Activated naive CD4-positive, alpha-beta T cell treated with anti-CD3 and anti-CD28 coated beads, Interleukin-2, amount 10 ng/mL, durations not matched to agents 7 days and 5 days (primary cell): ENCODE data around the gene GALR1.

ENCODE experiments used
- CTCF ChIA-PET: fragments of 350-600 bp; sonication (Branson Sonifier 250); formaldehyde crosslinking; loops from one replicate; lab custom pipeline; 2021; ENCODE audit warnings: antibody characterized with exemption; lab: Charles Lee
- DNase-seq: peaks from one replicate; pipeline ENCODE4 v3.0.0-alpha.2; 2020
- H3K27ac Mint-ChIP-seq: one replicate; pipeline ENCODE4 v1.8.0; 2021; ENCODE audit warnings: mild to moderate bottlenecking, moderate library complexity, mixed read lengths
- H3K27me3 Mint-ChIP-seq: one replicate; pipeline ENCODE4 v1.8.0; 2021; ENCODE audit warnings: mild to moderate bottlenecking, mixed read lengths
- H3K36me3 Mint-ChIP-seq: one replicate; pipeline ENCODE4 v1.8.0; 2021; ENCODE audit warnings: mixed read lengths
- H3K4me1 Mint-ChIP-seq: one replicate; pipeline ENCODE4 v1.8.0; 2021; ENCODE audit warnings: mixed read lengths
- H3K4me3 Mint-ChIP-seq: one replicate; pipeline ENCODE4 v1.8.0; 2021; ENCODE audit warnings: mild to moderate bottlenecking, moderate library complexity, mixed read lengths
- H3K9me3 Mint-ChIP-seq: one replicate; pipeline ENCODE4 v1.8.0; 2021; ENCODE audit warnings: mixed read lengths

Gene GALR1

GRCh38 chr18:77249569-77250500, at the start of gene GALR1:
Gene GALR1 (plus strand): TSS chr18:77249848. CDS start chr18:77250549, 701 bp downstream.
- DNase-seq = no peak
- H3K9me3 Mint-ChIP-seq = peaks cover 7% of the 10 kb centered on the region
- H3K4me3 Mint-ChIP-seq = peak within 1 kb of the TSS; percentile 39
- CTCF ChIA-PET = no interaction called here
- H3K27ac Mint-ChIP-seq = peak within 1 kb of the TSS; percentile 50
- peaks cover 79% of the 10 kb centered on the region for H3K27me3 Mint-ChIP-seq
- peaks cover 12% of the 10 kb centered on the region for H3K4me1 Mint-ChIP-seq
- peaks cover 1% of the 10 kb centered on the region for H3K36me3 Mint-ChIP-seq

GRCh38 chr18:77201506-77201905, 48.1 kb upstream of the GALR1 start:
- Mint-ChIP-seq H3K27ac (no peak overlapping the region), H3K4me3 (no peak overlapping the region), H3K36me3 (no peaks in the 10 kb centered on the region), H3K4me1 (no peaks in the 10 kb centered on the region), H3K27me3 (peaks cover 25% of the 10 kb centered on the region), H3K9me3 (no peaks in the 10 kb centered on the region)
- DNase-seq = no peak
- CTCF ChIA-PET = no interaction called here

DNA sequence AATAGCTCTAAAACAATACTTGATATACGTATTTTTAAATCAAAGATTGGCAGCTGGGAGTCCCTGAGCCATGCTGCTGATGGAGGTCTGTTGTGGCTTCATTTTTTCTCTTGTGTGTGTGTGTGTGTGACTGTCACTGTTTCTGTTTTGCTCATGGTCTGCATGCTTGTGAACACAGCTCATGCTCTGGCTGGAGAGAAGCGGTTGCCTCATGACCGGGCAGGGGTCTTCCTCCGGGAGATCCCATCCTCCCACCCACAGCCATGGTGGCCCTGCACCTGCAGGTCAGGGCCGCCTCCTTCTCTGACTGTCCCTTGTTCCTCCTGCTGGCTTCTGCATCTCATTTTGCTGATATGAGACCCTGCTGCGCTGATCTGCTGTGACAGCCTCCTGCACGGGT, 47.3 kb upstream of the GALR1 start:
- CTCF ChIA-PET = interaction anchor here (1.3 kb wide), 1 partner anchor 9 kb away, joined by 4 read pairs; no protein-coding TSS in a partner anchor

GRCh38 chr18:77203071-77203470, 46.6 kb upstream of the GALR1 start:
- Mint-ChIP-seq H3K27me3 (peaks cover 27% of the 10 kb centered on the region), H3K27ac (no peak overlapping the region), H3K9me3 (no peaks in the 10 kb centered on the region), H3K4me1 (peaks cover 12% of the 10 kb centered on the region), H3K36me3 (no peaks in the 10 kb centered on the region), H3K4me3 (no peak overlapping the region)
- CTCF ChIA-PET = interaction anchor here (1.3 kb wide), 1 partner anchor 8 kb away, joined by 4 read pairs; no protein-coding TSS in a partner anchor
- DNase-seq = no peak

More for the DNA sequence above, 47.3 kb upstream of the GALR1 start:
- no peak for DNase-seq
- Mint-ChIP-seq H3K4me1 (peaks cover 6% of the 10 kb centered on the region), H3K9me3 (no peaks in the 10 kb centered on the region), H3K4me3 (no peak overlapping the region), H3K36me3 (no peaks in the 10 kb centered on the region), H3K27ac (no peak overlapping the region), H3K27me3 (peaks cover 27% of the 10 kb centered on the region)

DNA sequence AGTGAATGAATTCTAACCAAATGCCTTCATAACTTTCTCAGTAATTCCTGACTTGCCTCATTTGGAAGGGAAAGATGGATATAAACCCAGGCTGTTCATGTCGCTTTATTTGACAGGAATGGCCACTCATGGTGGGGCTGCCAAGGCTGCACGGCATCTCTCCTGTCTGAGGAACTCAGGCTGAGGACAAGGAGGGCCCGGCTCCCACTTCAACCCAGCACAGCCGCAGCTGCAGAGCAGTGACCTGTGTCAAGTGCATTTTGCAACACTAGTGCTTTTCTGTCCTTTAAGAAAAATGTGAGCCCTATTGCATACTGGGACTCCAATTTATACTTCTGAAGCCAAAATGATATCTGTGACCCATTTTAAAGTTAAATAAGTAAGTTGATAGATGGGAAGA, 45.8 kb upstream of the GALR1 start:
- Mint-ChIP-seq H3K27ac (no peak overlapping the region), H3K9me3 (no peaks in the 10 kb centered on the region), H3K4me3 (no peak overlapping the region), H3K27me3 (peaks cover 24% of the 10 kb centered on the region), H3K36me3 (no peaks in the 10 kb centered on the region), H3K4me1 (peaks cover 20% of the 10 kb centered on the region)
- CTCF ChIA-PET = no interaction called here
- no peak for DNase-seq

- Mint-ChIP-seq H3K4me3 (no peak overlapping the region), H3K27ac (no peak overlapping the region), H3K36me3 (no peaks in the 10 kb centered on the region), H3K9me3 (no peaks in the 10 kb centered on the region), H3K4me1 (peaks cover 39% of the 10 kb centered on the region), H3K27me3 (peaks cover 24% of the 10 kb centered on the region)
- no peak for DNase-seq
- CTCF ChIA-PET = no interaction called here
Observed at GRCh38 chr18:77205769-77206168, 43.9 kb upstream of the GALR1 start.

DNA sequence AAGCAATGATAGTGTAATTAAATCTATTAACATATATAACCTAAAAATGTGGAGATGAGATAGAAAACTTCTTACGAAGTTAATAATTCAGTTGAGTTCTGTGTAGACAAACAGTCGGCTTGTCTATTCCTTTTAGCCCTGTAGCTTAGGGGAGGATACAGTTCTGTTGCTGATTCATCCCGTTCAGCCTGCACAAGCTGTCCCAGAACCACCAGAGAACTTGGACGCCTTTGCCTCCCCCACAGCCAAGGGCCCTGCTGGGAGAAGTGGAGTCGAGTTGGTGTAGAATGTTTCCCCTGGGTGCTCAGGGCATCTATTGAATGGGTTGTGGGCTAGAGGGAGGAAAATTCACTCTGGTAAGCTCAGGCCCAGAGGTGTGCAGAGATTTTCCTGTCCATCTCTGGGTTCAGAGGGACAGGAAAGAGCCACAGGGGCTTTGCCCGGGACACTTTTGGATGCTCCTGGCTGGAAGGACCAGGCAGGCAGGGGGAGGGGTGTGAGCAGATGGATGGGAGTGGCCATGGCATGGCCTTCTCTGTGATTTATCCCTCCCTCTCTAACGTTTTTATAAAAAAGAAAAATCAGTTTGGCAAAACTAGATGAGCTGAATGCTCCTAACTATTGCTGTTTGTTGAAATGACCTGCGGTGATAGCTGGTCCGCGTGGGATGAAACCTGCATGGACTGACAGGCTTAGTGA, 42.8 kb upstream of the GALR1 start:
- no peak overlapping the region for H3K4me3 Mint-ChIP-seq
- H3K27me3 Mint-ChIP-seq = peaks cover 24% of the 10 kb centered on the region
- H3K4me1 Mint-ChIP-seq = peaks cover 49% of the 10 kb centered on the region
- H3K9me3 Mint-ChIP-seq = no peaks in the 10 kb centered on the region
- no peak for DNase-seq
- H3K27ac Mint-ChIP-seq = no peak overlapping the region
- H3K36me3 Mint-ChIP-seq = no peaks in the 10 kb centered on the region
- CTCF ChIA-PET = interaction anchor here (0.8 to 1.0 kb wide), 2 partner anchors 15 to 16 kb away, joined by 3 to 5 read pairs; no protein-coding TSS in a partner anchor

DNA sequence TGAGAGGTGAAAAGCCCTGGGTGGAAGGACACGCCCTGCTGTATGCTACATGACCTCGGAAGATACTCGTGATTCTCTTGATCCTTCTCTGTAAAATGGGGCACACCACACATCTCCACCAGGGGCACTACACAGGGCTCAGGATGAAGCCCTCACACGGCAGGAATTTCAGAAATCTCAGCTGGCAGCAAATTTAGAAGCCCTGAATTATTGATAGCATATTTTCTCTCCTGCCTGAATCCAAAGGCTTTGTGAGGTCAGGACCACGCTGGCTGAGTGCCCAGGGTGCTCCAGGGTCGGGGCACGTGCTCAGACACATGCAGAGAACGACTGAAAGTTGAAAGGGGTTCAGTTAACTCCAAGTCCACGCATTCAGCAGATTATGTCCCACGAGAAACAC, 42.1 kb upstream of the GALR1 start:
- Mint-ChIP-seq H3K4me1 (peaks cover 50% of the 10 kb centered on the region), H3K36me3 (no peaks in the 10 kb centered on the region)
- CTCF ChIA-PET = interaction anchor here (0.6 to 1.0 kb wide), 2 partner anchors 12 to 16 kb away, joined by 3 to 5 read pairs; no protein-coding TSS in a partner anchor

DNA sequence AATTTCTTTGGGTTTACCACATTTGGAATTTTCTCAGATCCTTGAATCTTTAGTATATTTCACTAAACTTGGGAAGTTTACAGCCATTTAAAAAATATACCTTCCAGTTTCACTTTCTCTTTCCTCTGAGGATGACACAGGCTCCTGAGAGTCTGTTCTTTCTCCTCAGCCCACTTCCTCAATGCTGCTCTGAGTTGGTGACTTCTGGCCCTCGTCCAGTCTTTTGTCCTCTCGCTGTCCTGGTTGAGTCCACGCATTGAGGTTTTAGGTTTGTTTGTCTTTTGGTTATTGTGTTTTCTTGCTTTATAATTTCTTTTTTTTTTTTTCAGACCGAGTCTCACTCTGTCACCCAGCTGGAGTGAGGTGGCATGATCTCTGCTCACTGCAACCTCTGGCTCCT, 40.7 kb upstream of the GALR1 start:
- peak; percentile 49 for DNase-seq
- CTCF ChIA-PET = interaction anchor here (1.0 to 5.0 kb wide), 3 partner anchors 60 to 209 kb away, joined by 3 to 48 read pairs (median 3); no protein-coding TSS in a partner anchor
- H3K9me3 Mint-ChIP-seq = no peaks in the 10 kb centered on the region
- peaks cover 53% of the 10 kb centered on the region for H3K4me1 Mint-ChIP-seq
- H3K27me3 Mint-ChIP-seq = peaks cover 15% of the 10 kb centered on the region
- H3K27ac Mint-ChIP-seq = peak overlapping the region; percentile 93
- no peaks in the 10 kb centered on the region for H3K36me3 Mint-ChIP-seq
- peak overlapping the region; percentile 81 for H3K4me3 Mint-ChIP-seq

More for the DNA sequence above, 42.1 kb upstream of the GALR1 start:
- H3K27me3 Mint-ChIP-seq = peaks cover 23% of the 10 kb centered on the region
- no peak overlapping the region for H3K27ac Mint-ChIP-seq
- H3K4me3 Mint-ChIP-seq = no peak overlapping the region
- H3K9me3 Mint-ChIP-seq = no peaks in the 10 kb centered on the region
- peak; percentile 54 for DNase-seq

DNA sequence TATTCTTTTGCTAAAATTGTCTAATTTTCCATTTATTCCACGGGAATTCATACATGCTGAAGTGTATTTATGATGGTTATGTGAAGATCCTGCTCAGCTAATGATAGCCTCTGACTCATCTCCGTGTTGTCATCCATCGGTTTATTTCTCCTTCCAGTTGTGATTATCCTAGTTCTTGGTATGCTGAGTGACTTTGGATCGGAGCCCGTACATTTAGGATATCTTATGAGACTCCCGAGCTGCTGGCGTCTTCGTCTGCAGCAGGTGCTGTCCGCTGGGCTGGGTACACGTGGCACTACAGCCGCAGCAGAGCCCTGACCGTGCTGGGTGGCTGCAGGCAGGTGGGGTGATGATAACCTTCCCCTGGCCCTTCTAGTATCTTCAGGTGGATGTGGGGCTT, 40.1 kb upstream of the GALR1 start:
- Mint-ChIP-seq H3K4me1 (peaks cover 53% of the 10 kb centered on the region), H3K4me3 (peak overlapping the region; percentile 81), H3K36me3 (no peaks in the 10 kb centered on the region), H3K27ac (peak overlapping the region; percentile 93), H3K27me3 (peaks cover 10% of the 10 kb centered on the region), H3K9me3 (no peaks in the 10 kb centered on the region)
- no peak for DNase-seq
- CTCF ChIA-PET = interaction anchor here (0.7 to 5.0 kb wide), 4 partner anchors 142 to 227 kb away, joined by 3 to 48 read pairs (median 3); no protein-coding TSS in a partner anchor

GRCh38 chr18:77210249-77210648, 39.4 kb upstream of the GALR1 start:
- Mint-ChIP-seq H3K36me3 (no peaks in the 10 kb centered on the region), H3K27me3 (peaks cover 5% of the 10 kb centered on the region), H3K9me3 (no peaks in the 10 kb centered on the region), H3K4me3 (no peak overlapping the region), H3K4me1 (peaks cover 53% of the 10 kb centered on the region), H3K27ac (peak overlapping the region; percentile 60)
- DNase-seq = no peak
- CTCF ChIA-PET = interaction anchor here (0.5 to 5.0 kb wide), 15 partner anchors 8 to 391 kb away, joined by 3 to 48 read pairs (median 3); no protein-coding TSS in a partner anchor

DNA sequence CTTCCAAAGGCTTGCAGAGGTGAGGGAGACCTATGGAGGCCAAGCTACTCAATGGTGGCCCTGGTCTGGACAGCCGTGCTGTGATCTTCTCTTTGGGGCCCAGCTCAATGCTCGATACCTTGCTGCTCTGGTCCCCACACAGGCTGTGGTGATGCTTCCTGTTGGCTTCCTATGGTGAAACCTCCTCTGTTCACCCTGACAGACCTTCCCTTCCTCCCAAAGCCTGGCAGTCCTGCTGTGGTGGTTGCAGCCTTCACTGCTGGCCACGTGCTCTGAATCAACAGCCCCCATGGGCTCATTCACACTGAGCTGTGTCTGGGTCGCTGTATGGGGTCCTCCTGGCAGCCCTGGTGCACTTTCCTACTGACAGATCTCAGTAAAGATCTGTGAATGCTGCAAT, 31.0 kb upstream of the GALR1 start:
- peaks cover 3% of the 10 kb centered on the region for H3K4me1 Mint-ChIP-seq
- H3K27me3 Mint-ChIP-seq = peaks cover 12% of the 10 kb centered on the region
- DNase-seq = no peak
- no peaks in the 10 kb centered on the region for H3K36me3 Mint-ChIP-seq
- CTCF ChIA-PET = interaction anchor here (1.2 kb wide), 1 partner anchor 220 kb away, joined by 5 read pairs; no protein-coding TSS in a partner anchor
- no peak overlapping the region for H3K4me3 Mint-ChIP-seq
- H3K9me3 Mint-ChIP-seq = no peaks in the 10 kb centered on the region
- H3K27ac Mint-ChIP-seq = no peak overlapping the region

DNA sequence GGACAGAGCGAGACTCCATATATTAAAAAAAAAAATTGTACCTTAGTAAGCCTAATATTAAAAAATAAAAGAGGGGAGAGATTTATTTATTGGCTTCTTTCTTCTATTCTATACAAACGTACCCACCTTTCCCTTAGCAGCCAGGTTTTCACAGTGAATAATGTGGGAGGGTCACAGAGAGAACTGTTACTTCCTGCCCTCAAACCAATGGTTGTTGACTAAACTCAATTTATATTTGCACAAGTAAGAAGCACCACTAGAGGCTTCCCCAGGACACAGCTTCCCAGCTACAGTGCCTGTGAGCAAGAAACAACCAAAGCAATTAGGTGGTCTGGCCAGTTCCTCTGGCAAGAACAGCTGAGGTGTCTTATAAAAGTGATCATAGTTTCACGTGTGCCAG, 28.9 kb upstream of the GALR1 start:
- no peaks in the 10 kb centered on the region for H3K9me3 Mint-ChIP-seq
- H3K4me3 Mint-ChIP-seq = no peak overlapping the region
- DNase-seq = no peak
- peaks cover 12% of the 10 kb centered on the region for H3K27me3 Mint-ChIP-seq
- H3K27ac Mint-ChIP-seq = no peak overlapping the region
- CTCF ChIA-PET = no interaction called here
- H3K4me1 Mint-ChIP-seq = peaks cover 3% of the 10 kb centered on the region
- no peaks in the 10 kb centered on the region for H3K36me3 Mint-ChIP-seq

- H3K27ac Mint-ChIP-seq = no peak overlapping the region
- CTCF ChIA-PET = interaction anchor here (1.2 to 1.3 kb wide), 2 partner anchors 11 to 12 kb away, joined by 3 to 5 read pairs; no protein-coding TSS in a partner anchor
- no peaks in the 10 kb centered on the region for H3K36me3 Mint-ChIP-seq
Observed at GRCh38 chr18:77222464-77222863, 27.2 kb upstream of the GALR1 start.

More at GRCh38 chr18:77222464-77222863, 27.2 kb upstream of the GALR1 start:
- Mint-ChIP-seq H3K4me3 (no peak overlapping the region), H3K4me1 (peaks cover 3% of the 10 kb centered on the region), H3K9me3 (no peaks in the 10 kb centered on the region), H3K27me3 (peaks cover 13% of the 10 kb centered on the region)
- no peak for DNase-seq
